Measurements from ENCODE around the gene CYP4F22. TPM values are rescaled to one million over a fixed set of nuclear protein-coding genes. Genes with fewer than 3 reads are reported as not detected.

CYP4F22 gene
- total RNA-seq, 1 experiment from 2014 or later = not detected

- peaks cover 23 to 59% of the 10 kb centered on the region in 2 experiments for H3K9me3 Mint-ChIP-seq
- no peaks in the 10 kb centered on the region for H3K79me1 ChIP-seq (ENCODE audit: insufficient read depth, low read depth, low read length, poor library complexity, severe bottlenecking)
- peaks cover 9% of the 10 kb centered on the region for H3K27me3 Mint-ChIP-seq (ENCODE audit: low read depth)
- no peaks in the 10 kb centered on the region for H3K4me1 ChIP-seq (ENCODE audit: insufficient read depth, low read length)
- H2BK120ac ChIP-seq (ENCODE audit: low read depth, low read length, poor library complexity, severe bottlenecking) = no peak overlapping the region
- no peaks in the 10 kb centered on the region for H3K9me3 ChIP-seq (ENCODE audit: control insufficient read depth, low read depth, low read length)
- H2BK15ac ChIP-seq (ENCODE audit: low read depth, low read length) = no peak overlapping the region
- no peak overlapping the region for H3K4me3 Mint-ChIP-seq
- H3K18ac ChIP-seq (ENCODE audit: insufficient read length, low read depth, low read length) = no peak overlapping the region
- no peak overlapping the region for H3K4ac ChIP-seq (ENCODE audit: low read depth, low read length)
- H3K27ac ChIP-seq (ENCODE audit: insufficient read length, low read depth, low read length) = no peak overlapping the region
- peak; percentile 54 for DNase-seq
- no peak overlapping the region for H3K9ac ChIP-seq (ENCODE audit: extremely low read depth, insufficient read length, low read length)
- H4K20me1 ChIP-seq (ENCODE audit: control insufficient read depth, insufficient read depth, insufficient read length) = no peaks in the 10 kb centered on the region
- H3K14ac ChIP-seq (ENCODE audit: insufficient read depth, low read length) = no peak overlapping the region
- no peak overlapping the region for H2BK12ac ChIP-seq (ENCODE audit: insufficient read length, low read depth, low read length)
- no peaks in the 10 kb centered on the region for H3K23me2 ChIP-seq (ENCODE audit: insufficient read length, low read depth, low read length, poor library complexity, severe bottlenecking)
- WGBS (ENCODE audit: extremely low coverage, insufficient read length, low lambda C conversion rate) = no CpG with 5 or more reads among the region's 8 CpGs
- H3K4me1 Mint-ChIP-seq = peaks cover 2% of the 10 kb centered on the region in 2 experiments; a peak in 3 of 4 replicates
- no peak overlapping the region for H2BK20ac ChIP-seq (ENCODE audit: low read depth, low read length, poor library complexity, severe bottlenecking)
- H3K56ac ChIP-seq (ENCODE audit: insufficient read length, low read depth, low read length) = no peak overlapping the region
- no peak overlapping the region for H3K4me2 ChIP-seq (ENCODE audit: insufficient read depth, insufficient read length, low read length)
- TF ChIP-seq CTCF (conservative IDR thresholded peaks at IDR 0.05) = no peak
- no peak overlapping the region for H4K8ac ChIP-seq (replicated peaks; ENCODE audit: insufficient read length, low read depth, low read length)
- H3K27me3 ChIP-seq (ENCODE audit: insufficient read depth, low read length) = no peaks in the 10 kb centered on the region
- peaks cover 0 to 19% (median 2%) of the 10 kb centered on the region in 3 experiments; a peak in 3 of 7 replicates for H3K36me3 Mint-ChIP-seq (ENCODE audit: insufficient read depth in 1 of 3, low read depth in 3 of 3)
- no peaks in the 10 kb centered on the region for H3K79me2 ChIP-seq (ENCODE audit: insufficient read depth, low read length)
- H4K91ac ChIP-seq (ENCODE audit: insufficient read length, low read depth, low read length) = no peak overlapping the region
- H2AK5ac ChIP-seq (ENCODE audit: insufficient read length, low read length) = no peak overlapping the region
- no peak overlapping the region for H2AFZ ChIP-seq (ENCODE audit: low read length)
- H3K23ac ChIP-seq (ENCODE audit: insufficient read length, low read depth, low read length) = no peak overlapping the region
- H2BK5ac ChIP-seq (ENCODE audit: insufficient read length, low read length) = no peak overlapping the region
- H4K5ac ChIP-seq (ENCODE audit: insufficient read length, low read depth, low read length) = no peak overlapping the region
- no peak overlapping the region for H3K27ac Mint-ChIP-seq
- H3T11ph ChIP-seq (ENCODE audit: low read length) = no peak overlapping the region
These were observed 42.6 kb downstream of the CYP4F22 start for GRCh38 chr19:15550929-15551292.
